Measurements from ENCODE around the gene LNP1.

The LNP1 gene

GRCh38 chr3:100496711-100497261 lies 95.4 kb downstream of the LNP1 start:
- H3K36me3 ChIP-seq (ENCODE audit: insufficient read depth, low read length), result no peaks in the 10 kb centered on the region
- H3K9me3 ChIP-seq (ENCODE audit: control insufficient read depth, insufficient read depth, low read length), result no peaks in the 10 kb centered on the region
- no peak overlapping the region for H3K9ac ChIP-seq (ENCODE audit: low read depth, low read length)
- peaks cover 4% of the 10 kb centered on the region; the same call in 1 of the 2 replicates for H3K4me1 ChIP-seq (ENCODE audit: insufficient read depth, low read length)

GRCh38 chr3:100499651-100500050 lies 98.3 kb downstream of the LNP1 start:
- peaks cover 4% of the 10 kb centered on the region; the same call in 1 of the 2 replicates for H3K4me1 ChIP-seq (ENCODE audit: insufficient read depth, low read length)
- no peak overlapping the region for H3K9ac ChIP-seq (ENCODE audit: low read depth, low read length)
- H3K9me3 ChIP-seq (ENCODE audit: control insufficient read depth, insufficient read depth, low read length), result no peaks in the 10 kb centered on the region
- no peaks in the 10 kb centered on the region for H3K36me3 ChIP-seq (ENCODE audit: insufficient read depth, low read length)

DNA sequence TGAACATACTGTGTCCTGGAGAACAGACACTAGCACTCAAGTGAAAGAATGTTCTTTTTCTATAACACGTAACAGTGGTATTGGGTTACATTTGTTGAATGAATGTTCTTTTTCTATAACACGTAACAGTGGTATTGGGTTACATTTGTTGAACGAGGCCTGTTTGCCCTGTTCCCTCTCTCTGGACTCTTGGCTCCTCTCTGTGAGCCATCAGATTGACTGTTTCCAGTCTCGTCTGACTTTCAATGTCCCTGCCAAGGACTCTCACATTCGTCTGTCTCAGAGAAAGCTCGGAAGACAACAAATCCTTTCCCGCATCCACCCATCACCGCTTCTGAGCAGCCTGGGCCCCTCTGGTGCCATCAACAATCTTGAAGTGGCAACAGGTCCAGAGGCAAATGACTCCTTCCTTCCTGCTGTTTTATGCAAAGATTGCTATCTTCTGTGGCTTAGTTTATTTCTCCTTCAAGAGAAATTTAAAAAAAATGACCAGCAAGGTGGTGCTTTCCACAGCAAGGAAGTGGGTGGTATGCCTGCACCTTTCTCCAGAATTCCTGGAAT lies 99.1 kb downstream of the LNP1 start:
- H3K4me1 ChIP-seq (ENCODE audit: insufficient read depth, low read length), result peaks cover 4% of the 10 kb centered on the region; the same call in 1 of the 2 replicates
- H3K9ac ChIP-seq (ENCODE audit: low read depth, low read length), result no peak overlapping the region
- no peaks in the 10 kb centered on the region for H3K9me3 ChIP-seq (ENCODE audit: control insufficient read depth, insufficient read depth, low read length)
- no peaks in the 10 kb centered on the region for H3K36me3 ChIP-seq (ENCODE audit: insufficient read depth, low read length)

- Histone ChIP-seq H3K9ac (ENCODE audit: low read depth, low read length) (no peak overlapping the region), H3K36me3 (ENCODE audit: insufficient read depth, low read length) (no peaks in the 10 kb centered on the region), H3K4me1 (ENCODE audit: insufficient read depth, low read length) (peaks cover 4% of the 10 kb centered on the region; the same call in 1 of the 2 replicates), H3K9me3 (ENCODE audit: control insufficient read depth, insufficient read depth, low read length) (no peaks in the 10 kb centered on the region)
Observed at GRCh38 chr3:100503448-100503847, 102.1 kb downstream of the LNP1 start.

Data from ES-I3 (cell line).